HG03103 (cell line): ENCODE results near the gene IFI27L1.

Source experiments
- ATAC-seq: cut with Tn5 transposase; IDR thresholded peaks from one replicate; pipeline ENCODE4 v1.9.1; 2021; ENCODE audit warnings: low read depth; ENCODE audit not compliant: unreplicated experiment

IFI27L1 gene

DNA sequence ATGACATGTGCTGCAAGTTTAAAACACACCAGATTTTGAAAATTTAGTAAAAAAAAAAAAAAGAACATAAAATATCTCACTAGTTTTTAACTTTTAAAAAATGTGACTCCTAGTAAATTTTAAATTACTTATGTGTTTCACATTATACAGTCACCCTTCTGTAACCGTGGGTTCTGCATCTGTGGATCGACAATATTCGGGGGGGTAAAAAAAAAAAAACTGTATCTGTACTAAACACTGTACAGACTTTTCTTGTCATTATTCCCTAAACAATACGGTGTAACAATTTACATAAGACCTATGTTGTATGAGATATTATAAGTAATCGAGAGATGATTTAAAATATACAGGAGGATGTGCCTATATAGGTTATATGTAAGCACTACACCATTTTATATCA is 3.3 kb upstream of the IFI27L1 start:
- ATAC-seq, result no peak

DNA sequence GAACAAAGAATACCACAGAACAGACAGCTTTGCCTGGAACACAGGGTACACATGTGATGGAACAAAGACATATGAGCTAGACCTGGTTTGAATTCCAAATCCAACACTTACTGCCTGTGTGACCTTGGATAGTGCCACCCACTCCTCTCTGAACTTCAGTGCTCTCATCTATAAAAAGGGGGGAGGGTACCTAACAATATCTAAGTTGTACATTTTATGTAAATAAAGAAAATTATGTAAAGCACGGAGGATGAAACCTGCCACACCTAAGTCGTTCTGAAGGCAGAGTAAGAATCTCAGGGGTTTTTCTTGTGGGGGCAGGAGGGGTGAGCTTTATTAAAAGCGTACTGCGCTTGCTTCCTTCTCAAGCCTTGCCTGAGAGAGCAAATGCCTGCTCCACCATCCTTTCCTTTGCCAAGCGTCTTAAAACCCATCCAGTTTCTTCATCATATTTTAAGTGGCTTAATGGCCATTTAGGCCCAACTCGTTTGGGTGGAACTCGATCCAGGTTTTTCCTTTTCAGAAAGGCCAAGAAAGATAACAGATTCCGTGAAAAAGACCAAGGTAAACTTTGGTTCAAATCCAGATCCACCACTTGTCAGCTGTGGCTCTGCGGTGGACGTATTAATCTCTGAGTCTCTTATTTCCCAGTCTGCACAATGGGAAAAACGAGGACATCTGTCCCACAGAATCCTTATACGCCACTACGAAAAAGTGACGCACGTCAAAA is 1.1 kb upstream of the IFI27L1 start:
- peak; percentile 4 for ATAC-seq

DNA sequence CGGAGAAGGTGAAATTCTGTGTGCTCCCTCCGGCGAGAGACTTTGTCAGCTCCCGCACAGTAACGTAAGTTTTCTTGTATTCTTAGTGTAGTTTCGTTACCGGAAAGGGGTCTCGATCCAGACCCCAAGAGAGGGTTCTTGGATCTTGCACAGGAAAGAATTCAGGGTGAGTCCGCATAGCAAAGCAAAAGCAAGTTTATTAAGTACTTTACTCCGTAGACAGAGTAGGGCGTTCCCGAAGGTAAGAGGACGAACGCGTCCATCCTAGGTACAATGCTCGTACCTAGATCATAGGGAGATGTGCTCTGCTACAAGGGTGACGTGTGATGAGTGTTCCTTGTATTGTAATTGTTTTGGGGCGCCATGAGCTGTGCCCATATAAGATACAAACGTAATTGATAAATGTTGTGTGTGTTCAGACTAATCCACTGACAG is 293 bp downstream of the IFI27L1 start:
- peak; percentile 15 for ATAC-seq

DNA sequence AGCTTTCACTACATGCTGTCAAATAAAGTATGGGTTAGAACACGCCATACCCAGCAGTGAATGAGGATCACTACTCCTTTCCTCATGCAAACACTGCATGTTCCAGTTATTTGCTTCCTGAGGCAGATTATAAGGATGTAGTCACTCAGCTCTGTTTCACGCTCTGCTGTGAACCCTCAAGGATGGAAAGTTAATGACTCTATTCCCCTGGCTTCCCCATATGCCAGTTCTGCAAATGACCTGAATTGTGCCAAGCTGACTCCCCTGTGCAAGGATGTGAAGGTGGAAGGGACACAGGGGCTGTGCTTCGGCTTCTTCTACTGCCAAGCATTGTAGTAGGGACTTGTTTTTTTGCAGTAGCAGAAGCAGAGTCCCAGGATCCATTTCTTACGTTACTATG is 6.8 kb downstream of the IFI27L1 start:
- no peak for ATAC-seq

DNA sequence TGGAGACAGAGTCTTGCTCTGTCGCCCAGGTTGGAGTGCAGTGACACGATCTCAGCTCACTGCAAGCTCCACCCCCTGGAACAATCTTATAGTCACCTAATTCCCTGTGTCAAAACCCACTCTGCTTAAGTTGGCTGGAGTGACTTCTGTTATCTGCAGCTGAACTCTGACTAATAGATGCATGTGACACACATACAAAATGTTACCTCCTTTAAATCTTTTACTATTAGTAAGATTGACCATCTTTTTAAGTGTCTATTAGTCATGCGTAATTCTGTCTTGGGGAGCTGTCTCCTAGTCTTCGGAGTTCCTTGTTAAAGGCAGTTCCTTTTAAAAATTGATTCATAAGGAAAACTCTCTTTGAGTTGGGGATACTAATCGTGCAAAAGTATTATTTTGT is 7.4 kb downstream of the IFI27L1 start:
- ATAC-seq, result no peak

DNA sequence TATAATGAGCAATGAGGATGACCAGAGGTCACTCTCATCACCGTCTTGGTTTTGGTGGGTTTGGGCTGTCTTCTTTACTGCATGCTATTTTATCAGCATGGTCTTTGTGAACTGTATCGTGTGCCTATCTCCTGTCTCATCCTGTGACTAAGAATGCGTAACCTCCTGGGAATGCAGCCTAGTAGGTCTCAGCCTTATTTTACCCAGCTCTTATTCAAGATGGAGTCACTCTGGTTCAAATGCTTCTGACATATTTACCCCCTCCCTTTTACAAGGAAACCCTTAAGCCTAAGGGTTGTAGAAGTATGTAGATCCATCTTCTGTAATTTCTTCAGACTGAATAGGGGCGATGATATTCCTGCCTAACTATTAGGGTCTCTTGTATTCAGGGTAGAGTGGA is 8.4 kb downstream of the IFI27L1 start:
- no peak for ATAC-seq

DNA sequence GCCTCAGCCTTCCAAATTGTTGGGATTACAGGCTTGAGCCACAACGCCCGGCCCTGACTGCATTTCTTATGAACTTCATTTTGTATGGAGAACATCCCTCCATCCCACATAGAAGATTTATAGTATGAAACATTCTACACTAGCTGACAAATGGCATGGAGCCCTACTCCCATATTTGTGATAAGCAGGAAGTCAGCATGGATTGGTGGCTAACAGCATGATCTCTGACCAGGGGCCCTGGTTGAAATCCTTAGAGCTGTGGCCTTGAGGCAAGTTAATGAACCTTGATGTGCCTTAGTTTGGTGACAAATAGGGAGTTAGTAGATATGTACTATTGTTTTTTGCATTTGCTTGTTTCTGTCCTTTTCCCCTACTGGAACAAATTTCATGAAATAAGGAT is 12.3 kb downstream of the IFI27L1 start:
- ATAC-seq, result no peak

DNA sequence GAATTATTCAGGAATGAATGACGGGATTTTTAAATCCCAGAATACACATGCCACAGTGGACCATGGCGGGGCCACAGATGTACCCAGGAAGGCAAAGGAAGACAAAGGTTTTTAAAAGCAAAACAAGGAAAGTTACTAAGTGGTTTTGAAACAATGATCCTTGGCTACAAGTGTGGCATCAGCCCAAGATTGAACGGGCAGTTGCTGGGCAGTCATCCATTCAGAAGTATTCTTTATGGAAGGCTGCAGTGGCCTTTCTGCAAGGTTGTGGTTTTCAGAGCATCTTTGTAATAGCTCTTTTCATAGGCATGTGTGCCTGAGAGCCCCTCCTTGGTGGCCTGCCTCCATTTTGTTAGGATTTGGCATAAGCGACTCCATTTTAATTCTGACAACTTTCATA is 16.0 kb downstream of the IFI27L1 start:
- no peak for ATAC-seq

DNA sequence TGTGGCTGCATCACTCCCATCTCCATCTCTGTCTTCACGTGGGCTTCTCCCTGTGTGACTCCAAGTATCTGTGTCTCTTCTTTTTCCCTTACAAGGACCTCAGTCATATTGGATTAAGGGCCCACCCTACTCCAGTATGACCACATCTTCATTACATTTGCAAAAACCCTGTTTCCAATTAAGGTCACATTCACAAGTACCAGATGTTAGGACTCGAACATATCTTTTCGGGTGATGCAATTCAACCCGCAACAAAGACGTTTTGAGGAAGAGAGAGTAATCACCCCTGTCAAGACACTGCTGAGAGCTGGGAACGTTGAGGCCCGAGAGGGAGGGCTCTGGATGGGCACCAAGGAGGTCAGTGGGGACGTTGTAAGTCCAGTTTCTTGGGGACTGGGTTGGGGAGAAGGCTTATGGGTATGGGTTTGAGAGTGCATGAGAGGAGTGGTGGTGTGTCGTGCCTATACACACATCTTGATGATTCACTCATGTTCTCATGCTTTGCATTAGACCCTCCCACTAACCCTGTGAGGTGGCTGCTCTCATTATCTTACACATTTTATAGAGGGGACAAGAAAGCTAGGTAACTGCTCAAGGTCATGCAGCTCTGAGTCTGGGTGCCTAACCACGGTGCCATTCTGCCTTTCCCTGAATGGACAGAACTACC is 17.3 kb downstream of the IFI27L1 start:
- no peak for ATAC-seq

DNA sequence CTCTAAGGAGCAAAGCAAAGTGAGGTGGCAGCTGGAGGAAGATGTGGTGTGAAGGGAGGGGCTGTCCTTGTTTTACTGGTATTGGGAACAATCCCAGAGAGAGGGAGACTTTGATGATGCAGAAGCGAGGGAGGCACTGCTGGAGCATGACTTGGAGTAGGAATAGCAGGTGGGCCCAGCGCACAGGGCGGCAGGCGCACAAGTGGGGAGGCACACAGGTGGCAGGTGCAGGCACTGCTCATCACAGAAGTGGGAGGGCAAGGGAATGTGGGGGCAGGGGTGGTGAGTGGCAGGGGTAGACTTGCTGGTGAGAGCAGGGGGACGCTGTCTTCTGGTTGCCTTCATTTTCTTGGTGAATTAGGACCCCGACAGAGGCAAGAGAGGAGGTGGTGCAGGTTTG is 17.9 kb downstream of the IFI27L1 start:
- ATAC-seq, result no peak

DNA sequence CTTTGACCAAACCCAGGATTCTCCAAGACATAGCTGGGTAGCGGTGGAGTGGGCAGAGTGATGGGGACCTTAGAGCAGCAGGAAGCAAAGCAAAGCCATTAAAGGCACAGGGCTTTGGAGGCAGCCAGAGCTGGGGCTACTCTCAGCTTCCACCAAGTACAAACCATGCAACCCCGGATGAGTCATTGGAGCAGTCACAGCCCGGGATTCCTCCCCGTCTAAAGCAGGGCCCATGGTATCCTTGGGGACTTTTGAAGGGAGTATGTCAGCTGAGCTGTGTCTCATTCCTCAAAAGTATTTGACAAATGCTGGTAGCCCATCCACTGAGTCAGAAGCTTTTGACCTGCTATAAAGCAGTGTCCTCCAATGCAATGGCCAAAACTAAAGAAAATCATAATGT is 19.7 kb downstream of the IFI27L1 start:
- no peak for ATAC-seq

DNA sequence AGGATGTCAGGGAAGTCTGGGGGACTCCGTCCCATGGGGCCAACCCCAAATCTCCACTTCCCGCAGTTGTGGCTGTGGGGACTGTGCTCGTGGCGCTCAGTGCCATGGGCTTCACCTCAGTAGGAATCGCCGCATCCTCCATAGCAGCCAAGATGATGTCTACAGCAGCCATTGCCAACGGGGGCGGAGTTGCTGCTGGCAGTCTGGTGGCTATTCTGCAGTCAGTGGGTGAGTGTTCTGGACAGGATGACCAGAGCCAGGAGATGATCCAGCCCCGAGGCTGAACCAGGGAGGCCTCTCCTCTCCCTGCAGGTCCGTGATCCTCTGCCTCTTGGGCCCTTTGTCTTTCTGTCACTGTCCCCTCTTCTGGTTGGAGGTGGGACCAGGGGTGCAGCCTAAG is 20.6 kb downstream of the IFI27L1 start:
- no peak for ATAC-seq

DNA sequence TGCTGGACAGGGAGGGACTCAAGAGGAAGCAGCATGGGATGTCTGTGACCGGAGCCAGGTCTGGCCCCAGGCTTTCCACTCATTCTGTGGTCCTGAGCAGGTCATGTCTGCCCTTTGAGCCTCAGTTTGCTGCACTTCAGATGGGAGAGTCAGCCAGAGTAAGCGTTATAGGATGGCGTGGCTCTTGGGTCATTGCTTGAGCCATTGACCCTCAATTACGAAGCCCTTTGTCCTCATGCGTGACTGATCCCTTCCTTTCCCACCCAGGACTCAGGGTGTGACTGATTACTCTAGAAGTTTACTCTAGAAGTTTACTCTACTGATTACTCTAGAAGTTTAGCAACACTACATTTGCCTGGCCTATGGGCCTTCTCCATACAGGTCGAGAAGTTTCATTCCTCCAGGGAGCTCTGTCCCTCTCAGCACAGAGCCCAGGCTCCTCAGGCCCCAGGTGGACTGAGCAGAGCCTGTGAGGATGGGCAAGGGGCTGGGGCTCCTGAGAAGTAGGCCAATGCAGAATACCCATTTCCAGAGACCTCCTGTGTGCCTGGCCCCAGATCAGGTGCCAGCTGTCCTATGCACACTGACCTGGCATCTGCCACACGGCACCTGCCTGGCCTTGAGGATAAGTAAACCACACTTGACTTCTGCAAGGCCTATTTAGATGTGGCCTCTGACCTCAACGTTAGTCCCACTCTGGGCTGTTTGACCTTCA is 21.8 kb downstream of the IFI27L1 start:
- ATAC-seq, result no peak

DNA sequence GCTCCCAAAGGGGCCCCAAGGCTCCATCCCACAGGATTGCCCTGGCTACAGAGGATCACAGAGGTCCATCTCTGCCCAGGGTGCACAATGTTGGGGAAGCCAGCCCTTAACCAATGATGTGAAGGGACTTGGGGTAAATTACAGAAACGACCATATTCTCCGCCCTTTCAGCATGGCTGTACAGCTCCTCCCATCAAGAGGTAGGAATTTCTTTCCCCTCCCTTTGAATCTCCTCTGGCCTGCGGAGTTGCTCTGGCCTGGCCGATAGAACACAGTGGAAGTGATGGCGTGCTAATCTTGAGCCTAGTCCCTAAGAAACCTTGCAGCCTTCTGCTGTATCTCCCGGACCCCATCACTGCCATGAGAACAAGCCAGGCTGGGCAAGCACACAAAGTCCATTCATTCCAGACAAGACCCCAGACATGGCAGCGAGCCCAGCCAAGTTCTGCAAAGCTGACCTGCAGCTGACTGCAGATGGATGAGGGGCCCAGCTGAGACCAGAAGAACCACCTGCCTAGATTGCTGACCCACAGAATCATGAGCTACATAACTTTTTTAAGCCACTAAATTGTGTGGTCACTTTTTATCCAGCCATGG is 22.5 kb downstream of the IFI27L1 start:
- no peak for ATAC-seq

DNA sequence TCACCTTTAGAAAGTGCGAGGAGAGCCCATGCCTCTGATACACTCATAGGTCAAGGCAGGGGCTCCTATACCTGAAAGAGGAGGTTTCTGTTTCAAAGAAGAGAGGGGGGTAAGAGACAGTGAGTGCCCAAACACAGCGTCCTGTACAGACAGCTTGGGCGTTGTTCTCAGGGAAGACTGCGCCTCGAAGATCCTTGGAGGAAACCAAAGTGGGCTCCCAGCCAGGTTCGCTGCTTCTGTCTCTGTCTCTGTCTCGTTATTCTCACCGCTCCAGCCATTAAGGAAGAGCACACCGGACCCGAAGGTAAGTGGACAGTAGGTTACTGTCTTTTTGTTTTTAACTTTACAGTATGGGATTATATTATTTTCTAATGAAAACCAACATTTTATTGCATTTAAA is 23.6 kb downstream of the IFI27L1 start:
- ATAC-seq, result no peak

DNA sequence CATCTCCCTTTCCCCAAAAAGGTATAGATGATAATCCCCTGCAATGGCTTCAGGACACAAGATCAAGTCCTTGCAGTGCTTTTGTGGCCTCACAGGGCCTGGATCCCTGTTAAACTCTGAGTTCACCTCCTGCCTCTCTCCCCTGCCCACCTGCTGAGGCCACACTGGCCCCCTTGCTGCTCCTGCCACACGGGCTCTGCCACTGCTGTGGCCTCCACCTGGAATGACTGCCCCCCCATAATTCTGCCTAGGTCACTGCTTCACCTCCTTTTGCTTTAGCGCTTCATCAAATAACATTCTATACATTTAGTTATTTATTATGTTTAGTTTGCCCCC is 28.8 kb downstream of the IFI27L1 start:
- ATAC-seq, result no peak

DNA sequence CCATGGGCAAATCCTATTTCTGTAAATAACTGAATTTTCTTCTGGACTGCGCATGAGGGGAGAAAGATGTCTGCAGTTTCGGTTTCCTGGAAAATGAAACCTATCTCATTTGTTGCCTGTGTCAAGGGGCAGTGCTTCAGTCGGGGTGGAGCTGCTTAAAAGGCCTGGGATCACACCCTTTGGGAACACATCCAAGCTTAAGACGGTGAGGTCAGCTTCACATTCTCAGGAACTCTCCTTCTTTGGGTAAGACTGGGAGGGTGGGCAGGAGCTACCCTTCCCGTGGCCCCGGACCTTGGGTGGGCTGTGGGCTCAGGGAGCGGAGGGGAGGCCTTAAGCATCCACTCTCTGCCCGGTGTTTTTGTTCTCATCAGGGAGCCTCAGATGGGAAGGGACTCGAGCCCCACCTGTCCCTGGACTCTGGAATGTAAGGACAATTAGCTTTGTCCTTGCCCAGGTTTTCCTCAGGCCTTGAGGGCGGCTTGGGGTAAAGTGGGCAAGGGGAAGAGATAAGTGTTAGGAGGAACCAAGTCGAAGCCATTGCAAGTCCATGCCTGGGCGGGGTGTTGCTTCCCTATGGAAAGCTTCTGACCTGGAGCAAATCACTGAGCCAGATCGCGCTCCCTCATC is 29.6 kb downstream of the IFI27L1 start, which contains the start of gene IFI27:
Gene IFI27, plus strand, starts transcription at position 185 of the 630 bp plus-strand sequence.
- ATAC-seq, result no peak

DNA sequence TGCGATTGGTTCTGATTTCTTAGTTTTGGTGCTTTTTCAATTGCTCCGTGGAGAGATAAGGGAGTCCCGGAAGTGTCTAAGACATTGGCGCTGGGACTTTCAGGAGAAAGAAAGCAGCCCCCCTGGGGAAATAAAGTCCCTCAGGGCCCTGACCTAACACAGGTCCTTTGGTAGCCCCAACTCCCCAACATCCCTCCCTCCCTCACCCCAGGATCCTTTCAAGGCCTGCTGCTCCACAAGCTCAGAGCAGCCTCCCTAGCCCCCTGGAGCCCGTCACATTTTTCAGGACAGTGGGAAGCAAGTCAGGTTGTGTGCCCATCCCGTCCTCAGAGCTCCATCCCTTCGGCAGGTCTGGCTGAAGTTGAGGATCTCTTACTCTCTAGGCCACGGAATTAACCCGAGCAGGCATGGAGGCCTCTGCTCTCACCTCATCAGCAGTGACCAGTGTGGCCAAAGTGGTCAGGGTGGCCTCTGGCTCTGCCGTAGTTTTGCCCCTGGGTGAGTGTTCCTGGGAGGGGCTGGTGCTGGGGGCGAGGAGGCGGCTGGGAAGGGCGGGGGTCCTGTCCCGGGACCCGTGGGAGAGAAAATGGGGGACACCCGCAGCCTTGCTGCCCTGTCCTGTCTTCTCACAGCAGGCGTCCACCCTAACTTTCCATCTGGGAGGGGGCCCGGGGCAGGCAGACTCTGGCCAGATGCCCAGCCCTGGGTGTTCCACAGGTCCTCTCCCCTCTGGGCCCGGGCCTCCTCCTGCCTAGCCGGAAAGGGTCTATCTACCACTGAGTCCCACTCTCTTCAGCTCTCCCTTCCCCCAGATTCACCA is 30.4 kb downstream of the IFI27L1 start:
- ATAC-seq, result no peak

DNA sequence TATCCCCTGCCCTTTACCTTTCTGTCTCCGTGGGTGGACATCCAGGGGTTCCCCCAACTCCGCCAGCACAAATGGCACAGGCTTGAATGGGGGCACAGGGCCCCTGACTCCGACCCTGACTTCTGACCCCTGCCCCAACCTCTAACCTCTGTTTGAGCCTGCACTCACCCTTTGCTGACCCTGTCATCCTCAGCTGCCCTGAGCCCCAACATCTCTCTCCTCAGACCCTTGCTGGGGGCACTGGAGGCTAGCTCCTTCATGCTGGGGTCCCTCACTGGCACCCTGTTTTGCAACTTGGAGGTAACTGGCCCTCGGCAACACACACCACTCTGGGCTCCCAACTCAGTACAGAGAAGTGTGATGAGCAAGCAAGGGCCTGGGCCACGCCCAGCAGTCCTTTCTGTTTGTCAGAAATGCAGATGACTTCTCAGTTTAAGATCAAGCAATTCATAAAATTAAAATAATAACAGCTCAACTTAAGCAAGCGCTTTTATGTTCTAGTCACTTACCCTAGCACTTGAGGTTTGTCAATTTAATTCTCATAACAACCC is 31.5 kb downstream of the IFI27L1 start:
- ATAC-seq, result no peak

DNA sequence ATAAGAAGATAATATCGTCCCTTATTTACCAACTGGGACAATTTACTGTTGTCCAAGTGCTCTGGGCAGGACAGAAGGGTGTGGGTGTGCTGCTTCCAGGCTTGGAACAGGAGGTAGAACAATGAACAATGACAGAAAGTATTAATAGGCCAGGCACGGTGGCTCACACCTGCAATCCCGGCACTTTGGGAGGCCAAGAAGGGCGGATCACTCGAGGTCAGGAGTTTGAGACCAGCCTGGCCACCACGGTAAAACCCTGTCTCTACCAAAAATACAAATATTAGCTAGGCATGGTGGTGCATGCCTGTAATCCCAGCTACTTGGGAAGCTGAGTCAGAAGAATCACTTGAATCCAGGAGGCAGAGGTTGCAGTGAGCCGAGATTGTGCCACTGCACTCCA is 32.0 kb downstream of the IFI27L1 start:
- ATAC-seq, result no peak
